Sigmoid colon (tissue), 7 donors: ENCODE results near the gene CLTA. TPM values are rescaled to one million over a fixed set of nuclear protein-coding genes. Genes with fewer than 3 reads are reported as not detected.

ENCODE experiments used
- DNase-seq: peaks from one replicate; pipeline ENCODE4 v3.0.0-alpha.2; 2019
- H3K27ac ChIP-seq, 4 donors: fragments of 200-600 bp; sonication (generic); one replicate each; pipeline ENCODE4 v1.5.1; 2016 to 2019; ENCODE audit warnings: mild to moderate bottlenecking in 1 of 4
- H3K27me3 ChIP-seq, 3 donors: fragments of 200-600 bp; sonication (generic); one replicate each; pipeline ENCODE4 v1.5.1; 2019; ENCODE audit warnings: mild to moderate bottlenecking in 1 of 3
- H3K36me3 ChIP-seq, 4 donors: fragments of 200-600 bp; sonication (generic); one replicate each; pipeline ENCODE4 v1.5.1; 2016 to 2019
- H3K4me1 ChIP-seq, 4 donors: fragments of 200-600 bp; sonication (generic); one replicate each; pipeline ENCODE4 v1.5.1; 2017 to 2019
- H3K4me3 ChIP-seq, 4 donors: fragments of 200-600 bp; sonication (generic); one replicate each; pipeline ENCODE4 v1.5.1; 2017 to 2019; ENCODE audit warnings: mild to moderate bottlenecking in 2 of 4, moderate library complexity in 1 of 4
- H3K9me3 ChIP-seq, 4 donors: fragments of 200-600 bp in 3 of 4; sonication (generic) in 3 of 4; one replicate each; pipeline versions ENCODE4 v1.5.1 to v1.6.1; 2013 to 2019
- CTCF ChIP-seq, 4 experiments: fragments of 450-650 bp in 3 of 4; fragments of 200-600 bp in 1 of 4; IDR thresholded peaks; one replicate each; pipeline ENCODE4 v1.5.1; 2016 to 2019; ENCODE audit warnings: antibody characterized with exemption in 4 of 4, mild to moderate bottlenecking in 3 of 4, moderate library complexity in 2 of 4
- EP300 ChIP-seq, 4 donors: sonication (generic); formaldehyde crosslinking; IDR thresholded peaks; one replicate each; pipeline ENCODE4 v1.6.1; 2017; ENCODE audit warnings: antibody characterized with exemption in 4 of 4
- POLR2A ChIP-seq, 2 donors: fragments of 450-650 bp; IDR thresholded peaks; one replicate each; pipeline ENCODE4 v1.6.1; 2016; ENCODE audit warnings: antibody characterized with exemption in 2 of 2, mild to moderate bottlenecking in 2 of 2, moderate library complexity in 2 of 2
- POLR2AphosphoS5 ChIP-seq, 4 donors: sonication (generic); formaldehyde crosslinking; IDR thresholded peaks; one replicate each; pipeline ENCODE4 v1.6.1; 2017; ENCODE audit warnings: antibody characterized with exemption in 4 of 4
- WGBS, 2 donors: extraction: QIAGEN DNeasy Blood & Tissue Kit; methylation state at CpG; one replicate each; pipeline ENCODE4 v1.1.7; 2013; 5-methylcytosine and 5-hydroxymethylcytosine counted together
- intact Hi-C: fragments of 100-400 bp; cut with DNase I; formaldehyde crosslinking; loops from one replicate; pipeline ENCODE4 v1.15.1; 2023
- polyA plus RNA-seq, 3 donors: library from polyadenylated mRNA; stranded (reverse); fragments of 200-250 nt; gene quantifications; one replicate each; pipeline ENCODE4 v1.2.3, GENCODE V29; 2013
- total RNA-seq, 4 donors: library from RNA; depleted of rRNA; stranded (reverse); fragments of >200 nt; gene quantifications; one replicate each; pipeline ENCODE4 v1.1.0, GENCODE V29; 2016
- donor health status: healthy with polysubstance abuse.
- donor health status: Bipolar disorder and iron deficiency.
- donor health status: healthy.

Gene CLTA
- total and polyA plus RNA-seq, 7 donors: 151 to 299 (median 176) TPM

- no peak for TF ChIP-seq EP300 (IDR thresholded peaks at IDR 0.05)
- no peak for TF ChIP-seq POLR2AphosphoS5 (IDR thresholded peaks at IDR 0.05)
- no peak for TF ChIP-seq CTCF (IDR thresholded peaks at IDR 0.05)
- no peak for TF ChIP-seq POLR2A (IDR thresholded peaks at IDR 0.05)
- Histone ChIP-seq H3K27me3 (no peaks in the 10 kb centered on the region), H3K9me3 (no peaks in the 10 kb centered on the region), H3K27ac (peak overlapping the region; percentile 83 to 99 (median 86)), H3K4me3 (no peak overlapping the region), H3K36me3 (peaks cover 0 to 2% (median 0%) of the 10 kb centered on the region in 4 donors), H3K4me1 (peaks cover 0 to 90% (median 79%) of the 10 kb centered on the region in 4 donors)
- 91 to 94% methylated on average over 17 of the region's 17 CpGs for WGBS, 2 donors
- DNase-seq: no peak
- intact Hi-C loops: loop anchor here (2.0 kb wide), 1 partner anchor 13 kb away; no protein-coding TSS in a partner anchor
These were observed 28.4 kb upstream of the CLTA start for GRCh38 chr9:36162211-36162738.

- DNase-seq: peak; percentile 84
- H3K27ac ChIP-seq: peak overlapping the region; percentile 83 to 99 (median 86)
- TF ChIP-seq POLR2AphosphoS5 (IDR thresholded peaks at IDR 0.05) (peak in 3 of 4 donors; percentile 16 to 43 (median 32)), CTCF (IDR thresholded peaks at IDR 0.05) (no peak), EP300 (IDR thresholded peaks at IDR 0.05) (peak in 2 of 4 donors; percentile 4 to 43), POLR2A (IDR thresholded peaks at IDR 0.05) (no peak)
- H3K27me3 ChIP-seq: no peaks in the 10 kb centered on the region
- H3K36me3 ChIP-seq: no peaks in the 10 kb centered on the region
- no peaks in the 10 kb centered on the region for H3K9me3 ChIP-seq
- intact Hi-C loops: loop anchor here (2.0 kb wide), 1 partner anchor 14 kb away; no protein-coding TSS in a partner anchor
- WGBS, 2 donors: 64 to 80% methylated on average over 9 of the region's 9 CpGs
- H3K4me1 ChIP-seq: peaks cover 0 to 85% (median 72%) of the 10 kb centered on the region in 4 donors
- H3K4me3 ChIP-seq: no peak overlapping the region
These were observed 27.5 kb upstream of the CLTA start for GRCh38 chr9:36163049-36163785.

GRCh38 chr9:36163786-36164170, 26.9 kb upstream of the CLTA start:
- no peak for DNase-seq
- no peaks in the 10 kb centered on the region for H3K36me3 ChIP-seq
- peak overlapping the region; percentile 83 to 99 (median 86) for H3K27ac ChIP-seq
- intact Hi-C loops: loop anchor here (2.0 kb wide), 1 partner anchor 15 kb away; no protein-coding TSS in a partner anchor
- H3K27me3 ChIP-seq: no peaks in the 10 kb centered on the region
- WGBS, 2 donors: 81 to 83% methylated on average over 4 of the region's 4 CpGs
- no peaks in the 10 kb centered on the region for H3K9me3 ChIP-seq
- H3K4me1 ChIP-seq: peaks cover 0 to 80% (median 67%) of the 10 kb centered on the region in 4 donors
- H3K4me3 ChIP-seq: no peak overlapping the region
- TF ChIP-seq POLR2A (IDR thresholded peaks at IDR 0.05) (no peak), CTCF (IDR thresholded peaks at IDR 0.05) (no peak), POLR2AphosphoS5 (IDR thresholded peaks at IDR 0.05) (no peak), EP300 (IDR thresholded peaks at IDR 0.05) (no peak)

GRCh38 chr9:36164372-36164771, 26.3 kb upstream of the CLTA start:
- TF ChIP-seq EP300 (IDR thresholded peaks at IDR 0.05): no peak
- no peak for TF ChIP-seq POLR2AphosphoS5 (IDR thresholded peaks at IDR 0.05)
- no peak for TF ChIP-seq POLR2A (IDR thresholded peaks at IDR 0.05)
- no peak for TF ChIP-seq CTCF (IDR thresholded peaks at IDR 0.05)
- Histone ChIP-seq H3K4me3 (no peak overlapping the region), H3K27me3 (no peaks in the 10 kb centered on the region), H3K4me1 (peaks cover 0 to 74% (median 61%) of the 10 kb centered on the region in 4 donors), H3K36me3 (no peaks in the 10 kb centered on the region), H3K9me3 (no peaks in the 10 kb centered on the region), H3K27ac (peak overlapping the region; percentile 83 to 99 (median 86))
- intact Hi-C loops: no loop called here
- WGBS, 2 donors: 78 to 79% methylated on average over 6 of the region's 6 CpGs
- DNase-seq: no peak
